GM18505 (cell line): ENCODE data around the gene OR52W1.
A peak's percentile ranks its signal among the peaks of the same experiment; 100 is the strongest.
"Not testable (repeated sequence)": the region's sequence is repeated elsewhere in the genome, so short reads cannot be mapped to it uniquely, and the experiment has no call there.

Experiments
- ATAC-seq: cut with Tn5 transposase; IDR thresholded peaks from one replicate; pipeline ENCODE4 v1.9.1; 2021; ENCODE audit not compliant: unreplicated experiment
- POLR2A ChIP-seq: IDR thresholded peaks from 4 replicates; pipeline ENCODE4 v1.6.1; 2011; ENCODE audit warnings: borderline replicate concordance; ENCODE audit not compliant: insufficient read depth, insufficient read length; ENCODE audit errors: extremely low read depth

OR52W1 gene

DNA sequence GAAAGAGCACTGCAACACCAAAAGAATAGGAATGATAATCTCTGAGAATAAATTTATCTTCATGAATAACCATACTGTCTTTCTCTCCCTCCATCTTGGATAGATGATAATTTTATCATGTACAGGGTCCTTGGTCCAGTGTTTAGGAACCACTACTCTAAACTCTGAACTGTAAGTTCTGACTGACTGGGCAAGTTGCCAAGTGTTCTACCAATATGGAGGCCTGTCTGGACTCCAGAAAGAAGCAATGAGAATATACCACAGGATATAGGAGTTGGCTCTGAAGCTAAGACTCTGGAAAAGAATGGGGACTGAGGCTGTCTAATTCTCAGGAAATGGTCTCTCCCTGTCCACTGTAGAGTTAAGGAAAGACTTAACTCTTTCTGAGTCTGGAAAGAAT lies 33.9 kb downstream of the OR52W1 start:
- no peak for ATAC-seq
- no peak for TF ChIP-seq POLR2A

- TF ChIP-seq POLR2A = no peak
- no peak for ATAC-seq
Observed at GRCh38 chr11:6233984-6234386, 35.0 kb downstream of the OR52W1 start.

DNA sequence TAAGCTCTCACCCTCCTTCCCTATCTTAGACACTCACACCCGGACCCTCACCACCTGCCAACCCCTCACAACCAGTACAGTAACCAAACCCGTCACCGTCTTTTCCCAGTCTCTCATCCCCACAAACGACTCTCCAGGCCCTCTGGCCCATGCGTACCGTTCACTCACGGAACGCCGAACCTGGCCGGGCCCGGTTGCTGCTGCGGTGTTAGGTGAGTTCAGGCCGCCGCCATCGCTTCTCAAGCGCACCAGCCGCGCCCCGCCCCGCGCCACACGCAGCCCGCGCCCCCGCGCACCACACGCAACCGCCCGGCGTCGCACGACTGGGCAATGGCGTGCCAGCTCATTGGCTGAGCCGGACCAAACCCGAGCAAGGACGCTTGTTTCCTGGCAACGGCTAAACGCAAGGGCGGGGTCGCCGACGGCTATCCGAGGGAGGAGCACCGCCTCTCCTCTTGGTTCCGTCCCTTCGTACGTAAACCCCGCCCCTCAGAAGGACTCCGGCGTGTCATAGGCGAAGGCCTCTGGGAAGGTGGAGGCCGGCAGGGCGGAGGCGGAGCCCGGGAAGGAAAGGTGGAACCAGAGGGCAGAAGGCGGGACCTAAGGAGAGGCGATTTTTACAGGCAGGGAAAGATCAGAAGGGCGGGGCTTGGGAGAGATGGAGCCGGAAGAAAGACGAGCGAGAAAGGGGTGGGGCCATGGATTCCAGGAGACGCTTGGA lies 35.5 kb downstream of the OR52W1 start, which contains the start of gene FHIP1B:
TSS of gene FHIP1B (minus strand) at position 250 of the 721 bp plus-strand sequence. CDS start 10,120 bp downstream, outside the sequence.
- ATAC-seq = peak; percentile 94
- peak; percentile 73 for TF ChIP-seq POLR2A

DNA sequence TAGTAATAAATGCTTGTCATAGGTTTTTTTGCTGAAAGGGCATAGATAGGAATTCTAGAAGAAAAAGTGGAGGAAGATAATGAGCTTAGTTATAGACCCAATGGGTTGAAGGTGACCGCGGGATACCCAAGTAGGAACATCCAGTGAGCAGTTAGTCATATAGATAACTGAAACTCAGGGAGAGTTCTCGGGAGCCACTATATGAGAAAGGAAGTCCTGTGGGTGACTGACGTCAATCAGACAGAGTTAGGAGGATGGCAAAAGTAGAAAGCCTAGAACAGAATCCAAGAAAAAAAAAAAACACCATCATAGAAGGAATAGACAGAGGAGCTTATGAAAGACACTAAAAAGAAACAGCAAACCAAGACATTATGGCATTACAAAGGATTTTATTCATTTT lies 38.2 kb downstream of the OR52W1 start:
- ATAC-seq = no peak
- no peak for TF ChIP-seq POLR2A

DNA sequence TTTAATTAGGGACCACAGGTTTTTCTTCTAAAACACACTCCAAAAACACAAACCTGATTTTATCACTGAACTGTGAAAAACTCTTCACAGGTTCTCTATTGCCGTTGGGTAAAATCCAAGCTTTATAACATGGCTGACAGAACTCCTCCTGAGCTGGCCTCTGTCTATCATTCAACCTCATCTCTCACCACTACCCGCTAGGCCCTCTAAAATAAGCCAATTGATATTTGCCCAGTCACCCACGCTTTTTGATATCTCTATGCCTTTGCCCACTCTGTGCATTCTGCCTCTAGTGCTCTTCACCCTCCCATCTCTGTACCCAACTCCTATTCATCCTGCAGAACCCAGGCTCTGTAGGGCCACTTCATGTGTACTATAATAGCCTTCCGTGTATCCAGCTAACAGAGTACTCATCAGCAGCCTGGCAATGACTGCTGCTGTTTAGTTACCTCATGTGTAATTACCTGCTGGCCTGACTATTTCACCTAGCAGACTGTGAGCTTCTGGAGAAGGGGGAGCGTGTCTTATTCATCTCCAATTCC lies 38.8 kb downstream of the OR52W1 start:
- no peak for TF ChIP-seq POLR2A
- no peak for ATAC-seq

DNA sequence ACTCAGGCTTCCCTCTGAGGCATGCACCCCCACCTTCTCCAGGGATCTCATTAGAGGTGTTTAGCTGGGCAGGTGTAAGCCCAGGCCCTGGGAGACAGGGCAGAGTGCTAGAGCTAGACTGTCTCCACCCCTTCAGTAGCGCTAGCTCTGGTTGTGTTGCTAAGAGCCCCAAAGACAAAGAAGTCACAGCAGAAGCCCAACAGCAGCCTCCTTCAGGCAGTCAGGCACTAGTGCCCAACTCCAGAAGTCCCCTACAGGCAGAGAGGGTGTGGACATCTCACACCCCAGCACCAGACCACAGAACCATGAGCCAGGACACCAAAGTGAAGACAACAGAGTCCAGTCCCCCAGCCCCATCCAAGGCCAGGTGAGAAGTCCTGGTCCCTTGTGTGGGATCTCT lies 39.9 kb downstream of the OR52W1 start, which contains the start of gene CNGA4:
TSS of gene CNGA4 (plus strand) at position 188 of the 400 bp plus-strand sequence. CDS start at position 306, 118 bp downstream.
- TF ChIP-seq POLR2A = no peak
- no peak for ATAC-seq

DNA sequence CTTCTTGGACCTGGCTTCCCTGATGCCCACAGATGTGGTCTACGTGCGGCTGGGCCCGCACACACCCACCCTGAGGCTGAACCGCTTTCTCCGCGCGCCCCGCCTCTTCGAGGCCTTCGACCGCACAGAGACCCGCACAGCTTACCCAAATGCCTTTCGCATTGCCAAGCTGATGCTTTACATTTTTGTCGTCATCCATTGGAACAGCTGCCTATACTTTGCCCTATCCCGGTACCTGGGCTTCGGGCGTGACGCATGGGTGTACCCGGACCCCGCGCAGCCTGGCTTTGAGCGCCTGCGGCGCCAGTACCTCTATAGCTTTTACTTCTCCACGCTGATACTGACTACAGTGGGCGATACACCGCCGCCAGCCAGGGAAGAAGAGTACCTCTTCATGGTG lies 41.1 kb downstream of the OR52W1 start:
- no peak for ATAC-seq
- no peak for TF ChIP-seq POLR2A

GRCh38 chr11:6240781-6241180 lies 41.8 kb downstream of the OR52W1 start:
- no peak for TF ChIP-seq POLR2A
- ATAC-seq = no peak

DNA sequence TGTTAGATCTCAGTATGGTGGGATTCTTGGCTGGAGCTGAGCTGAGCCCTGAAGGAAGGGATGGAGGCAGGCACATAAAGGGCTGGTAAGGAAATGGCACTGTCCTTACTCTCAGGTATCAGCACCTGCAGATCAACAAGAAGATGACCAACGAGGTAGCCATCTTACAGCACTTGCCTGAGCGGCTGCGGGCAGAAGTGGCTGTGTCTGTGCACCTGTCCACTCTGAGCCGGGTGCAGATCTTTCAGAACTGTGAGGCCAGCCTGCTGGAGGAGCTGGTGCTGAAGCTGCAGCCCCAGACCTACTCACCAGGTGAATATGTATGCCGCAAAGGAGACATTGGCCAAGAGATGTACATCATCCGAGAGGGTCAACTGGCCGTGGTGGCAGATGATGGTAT lies 42.3 kb downstream of the OR52W1 start:
- no peak for ATAC-seq
- no peak for TF ChIP-seq POLR2A

DNA sequence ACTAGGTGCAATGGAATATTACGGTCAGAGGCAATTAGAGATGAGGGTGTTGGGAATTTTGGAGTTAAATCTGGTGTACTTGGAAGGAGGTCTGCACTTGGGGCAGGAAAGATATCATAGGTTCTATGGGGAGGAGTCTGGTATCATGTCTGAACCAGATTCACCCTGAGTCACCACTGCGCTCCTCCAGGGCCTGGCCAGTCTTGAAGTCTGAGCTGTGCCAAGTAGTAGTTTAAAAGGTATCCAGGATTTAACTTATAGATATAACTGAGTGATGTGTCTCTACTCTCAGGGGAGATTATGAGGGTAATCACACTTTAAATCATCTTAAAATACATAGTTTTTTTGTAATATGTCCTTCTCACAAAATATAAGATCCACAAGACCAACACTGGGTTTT lies 46.5 kb downstream of the OR52W1 start:
- no peak for TF ChIP-seq POLR2A
- ATAC-seq = no peak

DNA sequence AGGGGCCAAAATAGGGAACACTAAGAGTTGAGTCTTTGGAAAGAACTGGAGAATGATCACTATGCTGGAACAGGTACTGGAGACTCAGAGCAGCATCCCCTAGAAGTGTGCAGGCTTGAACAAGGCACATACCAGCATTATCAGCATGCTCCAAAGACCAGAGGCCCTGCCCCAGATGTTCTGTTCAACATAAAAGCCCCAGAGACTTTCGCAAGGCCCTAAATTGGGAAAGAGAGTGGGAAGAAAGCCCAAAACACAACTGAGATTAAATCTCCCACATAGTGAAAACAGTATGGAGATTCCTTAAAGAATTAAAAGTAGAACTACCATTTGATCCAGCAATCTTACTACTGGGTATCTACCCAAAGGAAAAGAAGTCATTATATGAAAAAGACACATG lies 49.2 kb downstream of the OR52W1 start:
- ATAC-seq = no peak
- no peak for TF ChIP-seq POLR2A

DNA sequence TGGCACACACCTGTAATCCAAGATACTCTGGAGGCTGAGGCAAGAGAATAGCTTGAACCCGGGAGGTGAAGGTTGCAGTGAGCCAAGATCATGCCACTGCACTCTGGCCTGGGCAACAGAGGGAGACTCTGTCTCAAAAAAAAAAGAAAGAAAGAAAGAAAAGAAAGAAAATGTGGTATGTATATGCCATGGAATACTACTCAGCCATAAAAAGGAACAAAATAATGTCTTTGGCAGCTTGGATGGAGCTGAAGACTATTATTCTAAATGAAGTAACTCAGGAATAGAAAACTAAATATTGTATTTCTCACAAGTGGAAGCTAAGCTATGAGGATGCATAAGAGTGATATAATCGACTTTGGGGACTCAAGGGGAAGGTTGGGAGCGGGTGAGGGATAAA lies 49.9 kb downstream of the OR52W1 start:
- ATAC-seq = not testable (repeated sequence)
